Type B pancreatic cell (in vitro differentiated cells): ENCODE data around the gene CAPN13. TPM values are rescaled to one million over a fixed set of nuclear protein-coding genes. Genes with fewer than 3 reads are reported as not detected.

Experiments
- DNase-seq: peaks from one replicate; pipeline ENCODE4 v3.0.0; 2021; ENCODE audit warnings: mixed read lengths; ENCODE audit not compliant: unreplicated experiment; ENCODE audit errors: extremely low spot score
- H3K27ac Mint-ChIP-seq: 2 replicates; pipeline ENCODE4 v1.8.0; 2021; ENCODE audit warnings: mild to moderate bottlenecking, mixed read lengths
- H3K27me3 Mint-ChIP-seq: 2 replicates; pipeline ENCODE4 v1.8.0; 2021; ENCODE audit warnings: mixed read lengths
- H3K36me3 Mint-ChIP-seq: 2 replicates; pipeline ENCODE4 v1.8.0; 2021; ENCODE audit warnings: mixed read lengths
- H3K4me1 Mint-ChIP-seq: one replicate; pipeline ENCODE4 v1.8.0; 2021; ENCODE audit warnings: mixed read lengths; ENCODE audit not compliant: unreplicated experiment
- H3K4me3 Mint-ChIP-seq: 2 replicates; pipeline ENCODE4 v1.8.0; 2021; ENCODE audit warnings: mild to moderate bottlenecking, mixed read lengths
- H3K9me3 Mint-ChIP-seq: 2 replicates; pipeline ENCODE4 v1.8.0; 2021; ENCODE audit warnings: mixed read lengths
- CTCF ChIP-seq: fragments of 200-600 bp; sonication (generic); conservative IDR thresholded peaks from 2 replicates; pipeline ENCODE4 v1.5.0; 2021; ENCODE audit warnings: antibody characterized with exemption, mild to moderate bottlenecking
- total RNA-seq: library from RNA; stranded (reverse); gene quantifications from 2 replicates; pipeline ENCODE4 v1.2.1, GENCODE V29; 2021; ENCODE audit warnings: low replicate concordance

The CAPN13 gene
- total RNA-seq, 1 donor from 2014 or later = 4.9 TPM

- no peak for TF ChIP-seq CTCF
- Mint-ChIP-seq H3K4me1 (peaks cover 7% of the 10 kb centered on the region), H3K27ac (no peak overlapping the region)
Observed at GRCh38 chr2:30803281-30803680, 4.0 kb downstream of the CAPN13 start.

DNA sequence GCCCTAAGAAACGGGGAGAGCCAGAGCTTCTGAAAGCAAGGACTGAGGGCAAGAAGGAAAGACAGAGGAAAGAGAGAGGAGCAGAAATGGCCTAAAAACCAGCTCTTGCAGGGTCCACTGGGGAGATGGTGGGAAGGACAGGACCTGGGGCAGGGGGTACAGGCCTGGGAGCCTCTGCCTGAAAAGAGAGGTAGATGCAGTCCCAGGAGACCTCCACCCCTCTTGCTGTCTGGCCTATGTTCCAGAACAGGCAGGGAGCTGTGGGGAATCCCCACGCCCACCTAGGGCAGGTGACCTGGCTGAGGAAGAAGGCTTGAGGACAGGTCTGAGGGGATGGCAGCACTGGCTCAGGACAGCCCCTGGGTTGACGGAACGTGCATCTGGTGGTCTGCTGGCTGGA, 4.6 kb downstream of the CAPN13 start:
- Mint-ChIP-seq H3K27me3 (peaks cover 15% of the 10 kb centered on the region), H3K36me3 (no peaks in the 10 kb centered on the region), H3K9me3 (no peaks in the 10 kb centered on the region), H3K4me3 (no peak overlapping the region), H3K4me1 (peaks cover 7% of the 10 kb centered on the region), H3K27ac (no peak overlapping the region)
- TF ChIP-seq CTCF = no peak
- no peak for DNase-seq

More at GRCh38 chr2:30803281-30803680, 4.0 kb downstream of the CAPN13 start:
- no peak overlapping the region for H3K4me3 Mint-ChIP-seq
- no peaks in the 10 kb centered on the region for H3K9me3 Mint-ChIP-seq
- H3K36me3 Mint-ChIP-seq = no peaks in the 10 kb centered on the region
- H3K27me3 Mint-ChIP-seq = peaks cover 13% of the 10 kb centered on the region
- DNase-seq = no peak

- H3K4me3 Mint-ChIP-seq = no peak overlapping the region
- H3K4me1 Mint-ChIP-seq = peaks cover 7% of the 10 kb centered on the region
- no peak for DNase-seq
- no peak for TF ChIP-seq CTCF
- H3K9me3 Mint-ChIP-seq = no peaks in the 10 kb centered on the region
- H3K36me3 Mint-ChIP-seq = no peaks in the 10 kb centered on the region
- H3K27me3 Mint-ChIP-seq = peaks cover 15% of the 10 kb centered on the region
- no peak overlapping the region for H3K27ac Mint-ChIP-seq
Observed at GRCh38 chr2:30801821-30802455, 5.3 kb downstream of the CAPN13 start.

GRCh38 chr2:30800159-30800558, 7.1 kb downstream of the CAPN13 start:
- H3K27ac Mint-ChIP-seq = no peak overlapping the region
- peaks cover 7% of the 10 kb centered on the region for H3K4me1 Mint-ChIP-seq
- H3K27me3 Mint-ChIP-seq = peaks cover 13% of the 10 kb centered on the region
- no peak for DNase-seq
- no peak overlapping the region for H3K4me3 Mint-ChIP-seq
- no peak for TF ChIP-seq CTCF
- H3K9me3 Mint-ChIP-seq = no peaks in the 10 kb centered on the region
- H3K36me3 Mint-ChIP-seq = no peaks in the 10 kb centered on the region

DNA sequence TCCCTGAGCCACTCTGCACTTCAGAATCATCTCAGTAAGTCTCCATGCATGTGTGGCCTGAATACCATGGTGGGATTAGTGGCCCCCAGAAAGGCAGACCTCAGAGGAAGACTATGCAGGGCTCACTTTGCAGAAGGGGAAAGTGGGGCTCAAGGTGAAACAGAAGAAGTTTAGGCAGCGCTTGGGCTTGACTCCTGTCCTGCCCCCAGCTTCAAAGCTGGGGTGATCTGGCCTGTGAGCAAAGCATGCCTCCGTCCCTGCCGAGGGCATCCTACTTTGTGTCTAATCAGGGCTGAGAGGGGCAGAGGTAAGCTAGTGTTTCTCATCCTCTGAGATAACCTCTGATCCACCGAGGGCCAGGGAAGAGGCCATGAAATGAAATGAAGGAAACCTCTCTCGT, 7.9 kb downstream of the CAPN13 start:
- TF ChIP-seq CTCF = no peak
- Mint-ChIP-seq H3K27me3 (peaks cover 13% of the 10 kb centered on the region), H3K27ac (no peak overlapping the region), H3K36me3 (no peaks in the 10 kb centered on the region), H3K9me3 (no peaks in the 10 kb centered on the region), H3K4me3 (no peak overlapping the region), H3K4me1 (peaks cover 7% of the 10 kb centered on the region)
- DNase-seq = no peak

GRCh38 chr2:30798536-30798991, 8.7 kb downstream of the CAPN13 start:
- TF ChIP-seq CTCF = no peak
- Mint-ChIP-seq H3K36me3 (no peaks in the 10 kb centered on the region), H3K27me3 (peaks cover 13% of the 10 kb centered on the region), H3K4me3 (no peak overlapping the region), H3K9me3 (no peaks in the 10 kb centered on the region), H3K27ac (no peak overlapping the region), H3K4me1 (peaks cover 7% of the 10 kb centered on the region)
- DNase-seq = no peak
